CD4-positive, alpha-beta T cell (primary cell): ENCODE data around the gene ARHGEF37. TPM values are rescaled to one million over a fixed set of nuclear protein-coding genes. Genes with fewer than 3 reads are reported as not detected.
"Not testable (repeated sequence)": the region's sequence is repeated elsewhere in the genome, so short reads cannot be mapped to it uniquely, and the experiment has no call there.

Source experiments
- ATAC-seq: fragments of 200-7000 bp; cut with Tn5 transposase; one replicate; pipeline ENCODE4 v1.10.0; 2022; ENCODE audit warnings: mild to moderate bottlenecking; ENCODE audit not compliant: poor library complexity
- CTCF ChIA-PET: fragments of 350-600 bp; sonication (Branson Sonifier 250); formaldehyde crosslinking; loops from one replicate; lab custom pipeline; 2021; ENCODE audit warnings: antibody characterized with exemption, inconsistent platforms; lab: Charles Lee
- POLR2A ChIA-PET: fragments of 350-600 bp; sonication (Branson Sonifier 250); formaldehyde crosslinking; loops from one replicate; lab custom pipeline; 2021; ENCODE audit warnings: antibody characterized with exemption, inconsistent platforms; lab: Charles Lee
- DNase-seq, 14 experiments: peaks; one replicate each; pipeline ENCODE4 v3.0.0-alpha.2; 2013 to 2020; ENCODE audit warnings: mixed read lengths in 2 of 14
- H3K27ac ChIP-seq, 2 donors: one replicate each; pipeline versions ENCODE4 v1.5.1 to v1.7.0; 2013; ENCODE audit warnings: low read length in 2 of 2, low read depth in 1 of 2, mild to moderate bottlenecking in 1 of 2
- H3K27me3 ChIP-seq, 2 experiments: 1 replicate in 1 of 2; 2 replicates in 1 of 2; pipeline versions ENCODE4 v1.6.1 to v1.7.0; 2013; ENCODE audit warnings: low read length in 2 of 2, control low read depth in 1 of 2, mild to moderate bottlenecking in 1 of 2, moderate library complexity in 1 of 2; ENCODE audit not compliant: insufficient read depth in 2 of 2, control insufficient read depth in 1 of 2
- H3K36me3 ChIP-seq: one replicate; pipeline ENCODE4 v1.6.1; 2013; ENCODE audit warnings: low read length, control low read depth; ENCODE audit not compliant: insufficient read depth
- H3K4me1 ChIP-seq: one replicate; pipeline ENCODE4 v1.6.1; 2013; ENCODE audit warnings: low read length, control low read depth; ENCODE audit not compliant: insufficient read depth
- H3K4me3 ChIP-seq: one replicate; pipeline ENCODE4 v1.5.1; 2013; ENCODE audit warnings: mild to moderate bottlenecking, low read length, moderate library complexity
- H3K9me3 ChIP-seq, 2 experiments: 1 replicate in 1 of 2; 2 replicates in 1 of 2; pipeline versions ENCODE4 v1.6.1 to v1.7.0; 2013; ENCODE audit warnings: low read length in 2 of 2, mild to moderate bottlenecking in 2 of 2, control low read depth in 1 of 2, moderate library complexity in 1 of 2; ENCODE audit not compliant: control insufficient read depth in 1 of 2, insufficient read depth in 1 of 2
- H3K27ac Mint-ChIP-seq: one replicate; pipeline ENCODE4 v1.8.0; 2020; ENCODE audit warnings: mixed read lengths
- H3K27me3 Mint-ChIP-seq: one replicate; pipeline ENCODE4 v1.8.0; 2021; ENCODE audit warnings: mixed read lengths
- H3K36me3 Mint-ChIP-seq: one replicate; pipeline ENCODE4 v1.8.0; 2021; ENCODE audit warnings: low read depth, mixed read lengths
- H3K4me1 Mint-ChIP-seq: one replicate; pipeline ENCODE4 v1.8.0; 2021; ENCODE audit warnings: low read depth, mixed read lengths
- H3K4me3 Mint-ChIP-seq: one replicate; pipeline ENCODE4 v1.8.0; 2020; ENCODE audit warnings: mild to moderate bottlenecking, mixed read lengths
- H3K9me3 Mint-ChIP-seq: one replicate; pipeline ENCODE4 v1.8.0; 2020; ENCODE audit warnings: mixed read lengths
- CTCF ChIP-seq: fragments of 200-600 bp; IDR thresholded peaks from one replicate; pipeline ENCODE4 v1.8.0; 2022; ENCODE audit warnings: antibody characterized with exemption, mild to moderate bottlenecking
- intact Hi-C, 2 experiments: fragments of 100-400 bp; cut with DNase I in 1 of 2; cut with micrococcal nuclease in 1 of 2; formaldehyde crosslinking; loops; one replicate each; pipeline versions ENCODE4 v1.15.1 to v1.9.0; 2023 to 2025; cut with DNase I, micrococcal nuclease
- polyA plus RNA-seq, 2 donors: library from polyadenylated mRNA; unstranded; fragments of 120-200 nt; gene quantifications; one replicate each; pipeline ENCODE4 v1.2.1, GENCODE V29; 2013
- total RNA-seq, 174 experiments: library from RNA in 2 of 174; stranded (reverse) in 2 of 174; gene quantifications; one replicate each; pipeline ENCODE4 v1.2.3 and lab custom pipeline; 2021 to 2026

The ARHGEF37 gene
- total RNA-seq = under 1 TPM in 1 of 2 experiments, not detected in 1; 0.41 TPM
- 0.15 TPM for polyA plus RNA-seq (2013, experiment 1 of 2)
- polyA plus RNA-seq (2013, experiment 2 of 2) = 0.14 TPM
- total RNA-seq (lab: John Stamatoyannopoulos, UW) = 0.07 to 2.8 (median 0.59) reads per million in 172 experiments

- Histone ChIP-seq H3K27me3 (peaks cover 2 to 4% of the 10 kb centered on the region in 2 experiments), H3K4me3 (peak within 1 kb of the TSS; percentile 68), H3K4me1 (peaks cover 16% of the 10 kb centered on the region), H3K9me3 (no peaks in the 10 kb centered on the region), H3K27ac (no peak within 1 kb of the TSS), H3K36me3 (no peaks in the 10 kb centered on the region)
- Mint-ChIP-seq H3K36me3 (no peaks in the 10 kb centered on the region), H3K27ac (no peak within 1 kb of the TSS), H3K27me3 (peaks cover 4% of the 10 kb centered on the region), H3K9me3 (no peaks in the 10 kb centered on the region), H3K4me3 (peak within 1 kb of the TSS; percentile 78), H3K4me1 (peaks cover 22% of the 10 kb centered on the region)
- peak; percentile 79 for ATAC-seq
- POLR2A ChIA-PET = interaction anchor here (1.4 kb wide), 1 partner anchor 30 kb away, joined by 3 read pairs; the partner anchor contains the start of gene CSNK1A1
- intact Hi-C loops = no loop called here
- peak in 13 of 14 experiments; percentile 13 to 62 (median 35) for DNase-seq
- CTCF ChIA-PET = interaction anchor here (1.4 kb wide), 1 partner anchor 138 kb away, joined by 5 read pairs; no protein-coding TSS in a partner anchor
- no peak for TF ChIP-seq CTCF
These were observed at the start of gene ARHGEF37 for GRCh38 chr5:149581192-149581861. ARHGEF37 (plus strand) TSS chr5:149581498; CDS start chr5:149597770, 16,272 bp downstream.

GRCh38 chr5:149532413-149532812 lies 48.9 kb upstream of the ARHGEF37 start:
- no peak overlapping the region for H3K27ac ChIP-seq
- peaks cover 25% of the 10 kb centered on the region for H3K36me3 ChIP-seq

GRCh38 chr5:149535787-149536186 lies 45.5 kb upstream of the ARHGEF37 start:
- H3K27me3 ChIP-seq, intact Hi-C loops, H3K27ac ChIP-seq, CTCF ChIA-PET, POLR2A ChIA-PET, H3K4me3 Mint-ChIP-seq, H3K4me3 ChIP-seq, H3K27me3 Mint-ChIP-seq, ATAC-seq, H3K9me3 ChIP-seq, DNase-seq, H3K9me3 Mint-ChIP-seq: not testable (repeated sequence)
- Histone ChIP-seq H3K36me3 (peaks cover 34% of the 10 kb centered on the region), H3K4me1 (peaks cover 44% of the 10 kb centered on the region)
- peaks cover 71% of the 10 kb centered on the region for H3K36me3 Mint-ChIP-seq
- H3K4me1 Mint-ChIP-seq = peaks cover 78% of the 10 kb centered on the region
- peak overlapping the region; percentile 32 for H3K27ac Mint-ChIP-seq

More at GRCh38 chr5:149532413-149532812, 48.9 kb upstream of the ARHGEF37 start:
- no peak for TF ChIP-seq CTCF
- Mint-ChIP-seq H3K27me3 (no peaks in the 10 kb centered on the region), H3K27ac (no peak overlapping the region), H3K4me1 (peaks cover 88% of the 10 kb centered on the region), H3K36me3 (peaks cover 54% of the 10 kb centered on the region), H3K4me3 (no peak overlapping the region), H3K9me3 (no peaks in the 10 kb centered on the region)
- ChIA-PET CTCF (interaction anchor here (1.0 kb wide), 1 partner anchor 20 kb away, joined by 3 read pairs; the partner anchor contains the start of gene CSNK1A1), POLR2A (interaction anchor here (0.7 kb wide), 2 partner anchors 16 to 30 kb away, joined by 4 read pairs; no protein-coding TSS in a partner anchor)
- intact Hi-C loops = no loop called here
- Histone ChIP-seq H3K9me3 (no peaks in the 10 kb centered on the region), H3K4me3 (no peak overlapping the region), H3K4me1 (peaks cover 47% of the 10 kb centered on the region), H3K27me3 (no peaks in the 10 kb centered on the region)
- no peak for ATAC-seq
- DNase-seq = no peak
